ENCODE data around the gene MCEE. TPM values are rescaled to one million over a fixed set of nuclear protein-coding genes. Genes with fewer than 3 reads are reported as not detected.
"Not testable (repeated sequence)": the region's sequence is repeated elsewhere in the genome, so short reads cannot be mapped to it uniquely, and the experiment has no call there.

Gene MCEE
- polyA plus RNA-seq (2013, experiment 1 of 2; ENCODE audit: insufficient read length), result 11.2 TPM
- polyA plus RNA-seq (2013, experiment 2 of 2; ENCODE audit: insufficient read length), result 16.4 TPM

DNA sequence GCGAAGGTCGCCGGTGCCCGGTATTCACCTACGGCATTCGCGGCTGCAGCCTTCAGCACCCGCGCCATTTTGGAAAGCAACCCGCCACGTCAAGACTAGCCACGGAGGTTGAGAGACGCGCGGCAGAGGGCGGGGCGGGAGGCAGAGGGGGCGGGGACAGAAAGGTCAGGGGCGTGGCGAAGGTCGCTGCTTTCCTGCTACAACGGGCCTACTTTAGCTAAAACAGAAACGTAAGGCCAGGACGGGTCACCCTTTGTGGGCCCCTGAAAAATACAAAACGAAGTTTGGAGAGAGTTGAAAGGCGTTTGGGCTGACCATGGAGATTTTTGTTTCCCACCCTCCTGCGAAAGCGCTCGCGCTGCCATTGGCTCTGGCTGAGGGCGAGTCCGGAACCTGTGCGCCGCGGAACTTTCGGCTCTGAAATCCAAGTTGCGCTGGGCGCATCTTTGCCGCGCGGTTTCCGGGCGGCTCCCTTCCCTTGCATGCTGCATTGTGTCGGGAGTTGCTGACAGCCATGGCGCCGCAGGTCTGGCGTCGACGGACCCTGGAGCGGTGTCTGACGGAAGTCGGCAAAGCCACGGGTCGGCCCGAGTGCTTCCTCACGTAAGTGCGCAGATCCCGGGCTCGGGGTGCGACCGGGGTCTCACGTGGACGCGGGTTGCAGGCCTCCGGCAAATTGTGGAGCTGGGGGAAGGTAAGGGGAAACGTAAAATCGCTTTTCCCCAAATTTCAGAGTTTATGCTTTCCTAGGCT, at the start of gene MCEE, which contains the start of gene MPHOSPH10:
Gene MCEE (minus strand): TSS at position 78 of the 753 bp plus-strand sequence. CDS start 10 bp downstream, at position 68.
Gene MPHOSPH10 (plus strand): TSS at position 483 of the 753 bp plus-strand sequence. CDS start 32 bp downstream, at position 515.
- peak; percentile 91 for DNase-seq

DNA sequence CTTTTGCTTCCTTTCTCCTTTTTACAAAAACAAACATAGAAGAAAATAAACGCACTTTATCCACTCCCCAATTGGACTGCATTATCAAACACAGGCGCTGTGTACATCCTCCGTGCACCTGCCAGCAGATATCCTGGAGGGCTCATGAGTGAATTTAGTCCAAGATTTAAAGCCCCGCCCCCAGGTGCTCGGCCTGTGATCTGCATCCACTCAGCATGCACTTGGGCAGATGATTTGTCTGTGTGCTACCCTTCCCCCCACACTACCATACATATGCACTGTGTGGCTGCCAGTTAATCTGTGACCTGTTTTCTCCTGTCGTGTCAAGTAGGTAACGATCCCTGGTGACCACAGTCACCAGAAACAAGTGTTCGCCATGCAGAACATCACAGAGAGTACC, 48.8 kb upstream of the MCEE start:
- not testable (repeated sequence) for DNase-seq

DNA sequence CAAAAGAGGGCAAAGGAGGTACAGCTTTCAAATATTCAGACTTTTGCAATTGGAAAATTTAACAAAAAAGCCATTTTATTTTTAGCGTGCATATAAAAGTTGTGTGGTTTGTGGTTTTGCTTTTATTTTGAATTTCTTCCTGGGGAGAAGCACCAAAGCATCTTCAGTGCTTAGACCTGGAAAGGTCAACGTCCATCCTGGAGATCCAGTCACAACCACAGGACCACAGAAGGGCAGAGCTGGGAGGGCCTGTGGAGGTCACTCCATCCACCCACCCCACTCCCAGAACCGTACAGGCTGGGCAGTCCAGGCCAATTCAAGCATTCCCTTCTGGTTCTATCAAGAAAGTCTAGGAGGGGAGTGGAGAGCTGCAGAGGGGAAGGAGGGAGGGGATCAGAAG, 44.2 kb upstream of the MCEE start:
- no peak for DNase-seq

DNA sequence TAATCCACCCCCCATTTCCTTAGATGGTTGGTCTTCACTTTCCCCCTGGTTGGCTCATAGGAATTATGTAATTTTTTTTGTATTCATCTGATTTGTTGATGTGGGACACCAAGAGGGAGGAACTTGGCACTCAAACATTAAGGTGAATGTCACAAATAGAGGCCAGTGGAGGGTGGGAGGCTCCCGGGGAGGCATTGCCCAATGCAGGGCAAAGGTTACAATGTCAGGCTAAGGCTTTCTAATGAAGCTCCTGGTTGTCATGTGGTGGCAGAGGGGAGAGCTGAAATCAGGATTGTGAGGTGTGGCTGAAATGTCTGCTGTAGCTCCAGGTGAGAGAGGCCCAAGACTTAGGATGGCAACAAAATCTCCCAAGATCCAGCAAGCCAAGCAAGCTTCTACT, 43.1 kb upstream of the MCEE start:
- no peak for DNase-seq

DNA sequence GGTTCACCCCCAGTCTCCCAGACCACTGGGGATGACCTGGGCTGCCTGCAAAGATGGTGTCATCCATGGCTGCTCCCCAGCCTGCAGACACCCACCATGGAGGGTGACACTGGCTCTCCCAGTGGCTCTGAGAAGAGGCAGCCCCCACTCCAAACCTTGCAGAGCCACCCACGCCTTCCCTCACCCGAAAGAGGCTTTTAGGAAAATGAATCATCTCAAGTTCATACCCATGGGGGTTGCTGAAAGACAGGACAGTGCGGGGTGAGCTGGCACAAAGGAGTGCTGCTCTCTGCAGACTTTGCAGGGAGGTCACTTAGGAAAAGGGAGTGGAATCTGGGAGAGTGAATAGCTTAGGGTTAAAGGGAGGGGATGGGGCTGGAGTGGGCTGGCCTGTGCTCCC, 36.8 kb upstream of the MCEE start:
- no peak for DNase-seq

DNA sequence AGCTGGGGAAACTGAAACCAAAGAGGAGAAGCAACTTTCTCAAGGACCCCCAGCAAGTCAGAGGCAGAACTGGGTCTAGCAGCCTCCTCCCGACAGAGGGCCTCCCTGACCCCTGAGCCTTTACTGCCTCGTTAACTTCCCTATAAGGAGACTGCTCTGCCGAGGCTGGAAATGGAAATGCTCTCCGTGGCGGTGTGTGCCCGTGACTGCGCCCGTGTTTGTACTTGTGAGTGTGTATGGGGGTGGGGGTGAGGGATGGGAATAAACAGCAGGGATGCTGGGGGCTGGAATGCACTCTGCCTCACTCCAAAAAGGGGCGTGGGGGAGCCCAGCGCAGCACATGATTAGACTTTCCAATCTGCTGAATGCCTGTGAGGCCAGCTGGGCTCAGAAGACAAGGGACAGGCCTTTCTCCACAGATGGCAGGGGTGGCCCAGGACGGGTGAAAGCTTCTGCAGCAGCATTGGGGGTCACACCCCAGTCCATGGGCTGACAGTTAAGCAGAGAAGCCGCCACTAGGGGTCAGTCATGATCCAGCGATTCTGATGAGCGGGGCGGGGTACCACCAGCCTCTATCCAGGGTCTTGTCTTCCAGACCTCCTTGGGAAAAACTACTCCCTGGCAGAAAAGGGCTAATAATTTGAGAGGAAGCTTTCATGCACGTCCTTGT, 27.2 kb upstream of the MCEE start:
- peak; percentile 33 for DNase-seq

DNA sequence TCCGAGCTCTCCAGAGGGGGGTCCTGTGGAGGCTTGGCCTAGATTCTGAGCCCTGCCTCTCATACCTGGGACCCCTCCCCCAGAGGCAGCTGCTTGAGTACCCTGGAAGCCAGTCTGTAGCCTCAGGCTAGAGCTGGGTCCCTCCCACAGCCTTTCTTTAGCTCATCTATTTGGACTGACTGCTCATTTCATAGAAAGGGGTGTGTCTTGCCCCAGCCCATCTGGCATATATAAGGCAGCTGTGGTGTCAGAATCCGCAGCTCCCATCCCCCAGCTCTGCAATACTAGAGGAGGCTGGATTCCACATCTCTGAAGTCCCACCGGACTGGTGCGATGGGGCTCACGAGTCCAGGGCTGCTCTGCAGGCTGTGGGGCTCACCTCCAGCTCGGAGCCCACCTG, 26.5 kb upstream of the MCEE start:
- DNase-seq, result peak; percentile 37

DNA sequence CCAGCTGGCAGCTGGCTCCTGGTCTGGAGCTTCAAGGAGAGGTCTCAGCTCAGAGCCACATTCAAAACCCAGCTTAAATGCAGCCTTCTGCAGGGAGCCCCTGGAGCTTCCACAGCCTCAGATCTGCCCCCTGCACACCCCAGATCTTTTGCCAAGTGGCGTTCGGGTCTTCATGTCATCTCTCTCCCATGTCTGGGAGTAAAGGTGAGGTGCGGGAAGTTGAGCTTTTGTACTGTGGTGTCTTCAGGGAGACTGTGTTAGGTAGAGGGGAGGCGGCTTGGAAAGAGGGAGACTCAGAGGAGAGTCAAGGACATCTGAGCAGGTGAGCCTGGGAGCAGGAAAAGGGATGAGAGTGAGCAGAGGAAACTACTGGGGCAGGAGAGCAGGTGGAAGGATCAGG, 25.8 kb upstream of the MCEE start:
- DNase-seq, result no peak

DNA sequence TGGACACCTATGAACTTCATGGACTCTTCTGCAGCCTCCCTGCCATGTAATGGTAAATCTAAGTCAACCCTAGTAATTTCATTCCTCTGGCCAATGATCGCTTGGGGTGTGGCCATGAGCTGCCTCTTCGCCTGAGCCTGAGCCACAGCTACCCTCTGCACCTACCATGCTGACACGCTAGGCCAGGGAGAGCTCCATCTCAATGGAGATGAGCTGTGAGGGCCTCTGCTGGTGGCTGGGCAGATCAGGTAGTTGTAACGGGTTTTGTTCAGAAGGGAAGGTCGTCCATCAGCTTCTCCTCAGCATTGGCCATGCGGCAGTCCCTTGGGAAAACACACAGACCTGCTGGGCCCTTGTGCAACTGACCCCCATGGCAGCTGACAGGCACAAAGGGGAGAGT, 24.8 kb upstream of the MCEE start:
- DNase-seq, result no peak

DNA sequence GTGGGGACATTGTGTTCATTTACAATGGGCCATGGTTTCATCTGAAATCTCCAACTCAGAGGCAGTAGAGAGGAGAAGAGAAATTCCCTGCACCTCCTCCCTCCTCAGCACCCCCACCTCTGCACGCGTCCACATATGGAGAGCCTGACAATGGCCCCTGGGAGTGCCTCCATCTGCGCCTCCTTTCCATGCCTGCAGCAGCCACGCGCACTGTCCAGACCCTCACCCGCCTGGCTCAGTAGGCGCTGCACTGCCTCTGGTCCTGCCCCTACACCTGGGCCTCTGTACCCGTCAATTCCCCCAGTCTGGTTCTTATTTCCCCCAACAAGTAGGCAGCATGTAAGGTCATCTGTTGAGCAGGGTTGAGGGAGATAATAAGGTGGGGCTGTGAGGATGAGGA, 24.2 kb upstream of the MCEE start:
- DNase-seq, result no peak

DNA sequence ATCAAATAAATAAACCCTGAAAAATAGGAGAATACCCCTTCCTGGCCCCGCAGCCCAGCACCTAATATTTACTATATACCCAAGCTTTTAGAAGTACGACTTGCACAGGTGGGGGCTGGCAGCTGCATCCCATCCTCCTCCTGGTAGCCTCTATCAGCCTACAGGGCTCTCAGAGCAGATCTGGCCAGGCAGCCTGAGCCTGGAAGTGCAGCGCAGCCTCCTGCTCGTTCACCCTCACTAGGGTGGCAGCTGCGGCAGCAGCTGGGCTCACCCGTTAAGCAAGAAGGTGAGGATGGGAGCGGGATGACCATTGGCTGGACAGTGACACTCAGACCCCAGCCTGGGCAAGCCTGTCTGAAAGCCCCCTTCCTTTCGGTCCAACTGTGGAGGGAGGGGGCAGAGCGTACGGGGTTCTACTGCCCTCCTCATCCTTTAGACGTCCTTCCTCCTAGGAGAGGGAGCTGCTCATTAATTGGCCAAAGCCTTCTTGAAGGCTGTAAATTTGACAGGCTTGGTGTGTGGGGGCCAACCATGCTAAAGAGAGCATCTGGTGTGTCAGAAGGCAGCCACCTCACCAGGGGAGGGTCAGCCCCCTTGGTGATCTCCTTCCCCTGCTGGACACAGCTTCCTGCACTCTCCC, 23.7 kb upstream of the MCEE start:
- no peak for DNase-seq

DNA sequence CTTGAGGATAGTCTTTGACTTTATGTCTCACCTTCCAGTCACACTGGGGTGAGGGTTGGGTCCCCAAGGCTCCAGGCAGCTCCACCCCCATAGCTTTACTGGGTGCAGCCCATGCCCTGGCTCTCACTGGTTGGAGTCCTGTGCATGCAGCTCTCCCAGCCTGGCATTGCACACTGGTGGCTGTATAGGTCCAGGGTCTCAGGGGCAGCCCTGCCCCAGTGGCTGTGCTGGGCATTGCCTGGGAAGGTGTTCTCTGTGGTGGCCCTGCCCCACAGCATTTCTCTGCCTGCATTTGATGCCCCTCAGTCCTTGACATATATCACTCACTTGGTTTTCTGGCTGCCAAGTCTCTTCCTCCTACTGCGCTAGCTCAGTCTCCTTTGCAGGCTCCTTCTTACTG, 21.6 kb upstream of the MCEE start:
- DNase-seq, result no peak

DNA sequence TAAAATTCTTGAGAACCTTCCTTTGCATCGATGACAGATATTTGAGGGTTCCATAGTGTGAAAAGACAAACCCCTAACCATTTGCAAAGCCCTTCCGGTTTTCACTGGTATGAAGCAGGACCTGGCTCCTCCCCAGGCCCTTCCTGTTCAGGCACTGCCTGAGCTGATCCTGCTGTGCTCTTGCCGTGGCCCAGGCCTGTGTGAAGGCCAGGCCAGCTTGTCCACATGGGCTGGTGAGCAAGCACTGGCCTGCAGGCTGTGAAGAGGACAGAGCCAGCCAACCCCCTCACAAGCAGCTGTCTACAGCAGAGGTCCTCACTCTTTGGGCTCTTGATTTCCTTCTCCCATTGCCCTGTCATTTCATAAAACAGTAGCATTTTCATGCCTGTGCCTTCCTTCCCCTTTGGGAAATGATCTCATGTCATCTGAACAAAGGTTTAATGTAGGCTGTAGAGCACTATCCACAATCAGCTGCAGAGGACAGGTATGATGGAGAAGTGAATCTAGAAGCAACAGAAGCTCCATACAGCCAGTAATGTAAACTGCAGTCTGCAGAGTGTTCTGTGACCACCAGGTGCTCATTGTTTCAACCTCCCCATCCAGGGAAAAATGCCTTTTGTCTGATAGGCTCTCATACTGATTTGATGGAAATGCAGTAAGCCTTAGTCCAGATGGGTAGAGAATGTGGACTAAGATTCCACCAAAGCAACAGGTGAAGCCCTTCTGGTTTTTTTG, 20.2 kb upstream of the MCEE start:
- DNase-seq, result no peak

DNA sequence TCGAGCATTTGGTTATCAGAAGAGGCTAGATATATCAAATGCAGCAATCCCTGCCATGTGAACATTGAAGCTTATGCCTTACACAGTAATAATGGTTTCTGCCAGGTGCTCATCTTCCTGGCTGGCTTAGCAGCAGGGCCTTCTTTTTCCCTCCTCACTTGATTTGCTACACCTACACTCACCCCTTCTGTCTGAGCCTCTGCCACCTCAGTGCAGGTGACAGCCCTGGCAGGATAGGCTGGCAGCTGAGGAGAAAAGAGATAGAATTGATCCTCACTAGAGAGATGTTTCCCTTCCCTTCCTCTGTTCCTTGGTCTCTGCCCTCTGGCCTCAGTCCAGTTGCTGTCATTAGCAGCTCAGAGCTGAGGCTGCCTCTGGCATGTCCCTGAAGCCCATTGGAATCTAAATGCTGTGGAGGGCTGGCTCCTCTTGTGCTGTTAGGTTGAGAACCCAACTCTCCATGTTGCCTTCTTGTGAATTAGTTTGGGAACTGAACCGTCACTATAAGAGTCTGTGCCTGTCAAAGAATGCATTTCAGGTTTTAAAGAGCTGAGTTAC, 18.6 kb upstream of the MCEE start:
- no peak for DNase-seq

DNA sequence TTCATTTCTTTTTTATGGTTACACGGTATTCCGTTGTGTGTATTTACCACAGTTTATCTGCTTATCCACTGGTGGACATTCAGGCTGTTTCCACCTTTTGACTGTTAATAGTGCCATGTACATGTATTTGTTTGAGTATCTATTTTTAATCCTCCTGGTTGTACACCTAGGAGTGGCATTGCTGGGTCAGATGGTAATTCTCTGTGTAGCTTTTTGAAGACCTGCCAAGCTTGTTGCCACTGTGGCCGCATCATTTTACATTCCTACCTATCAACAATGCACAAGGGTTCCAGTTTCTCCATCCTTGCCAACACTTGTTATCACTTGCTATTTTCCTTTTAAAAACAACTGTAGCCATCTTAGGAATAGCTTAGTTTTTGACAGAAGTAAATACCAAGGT, 13.8 kb upstream of the MCEE start:
- DNase-seq, result no peak

DNA sequence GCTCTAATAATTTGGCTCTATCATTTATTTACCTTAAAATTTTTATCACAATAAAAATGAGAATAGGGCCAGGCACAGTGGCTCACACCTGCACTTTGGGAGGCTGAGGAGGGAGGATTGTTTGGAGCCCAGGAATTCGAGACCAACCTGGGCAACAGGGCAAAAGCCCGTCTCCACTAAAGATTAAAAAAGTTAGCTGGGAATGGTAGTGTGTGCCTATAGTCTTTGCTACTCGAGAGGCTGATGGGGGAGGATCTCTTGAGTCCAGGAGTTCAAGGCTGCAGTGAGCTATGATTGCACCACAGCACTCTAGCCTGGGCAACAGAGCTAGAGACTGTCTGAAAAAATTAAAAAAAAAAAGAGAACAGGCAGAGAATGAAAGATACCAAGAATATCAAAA, 6.1 kb upstream of the MCEE start:
- DNase-seq, result no peak

DNA sequence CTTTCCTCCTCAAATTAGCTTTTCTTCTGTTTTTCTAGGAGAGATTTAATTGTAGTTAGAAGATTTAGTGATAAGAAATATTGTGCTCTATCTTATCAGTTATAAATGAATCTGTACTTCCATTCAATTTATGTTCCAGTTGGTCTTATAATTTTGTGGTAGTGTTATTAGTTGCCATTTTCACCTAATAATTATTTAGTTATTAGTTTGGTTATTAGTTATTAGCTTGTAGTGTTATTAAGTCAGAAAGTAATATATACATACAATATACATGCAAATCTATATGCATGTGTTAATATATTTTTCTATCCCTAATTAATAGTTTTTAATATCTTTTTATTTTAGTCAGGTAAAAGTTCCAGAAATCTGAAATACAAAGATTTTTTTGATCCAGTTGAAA, 3.6 kb upstream of the MCEE start:
- no peak for DNase-seq

DNA sequence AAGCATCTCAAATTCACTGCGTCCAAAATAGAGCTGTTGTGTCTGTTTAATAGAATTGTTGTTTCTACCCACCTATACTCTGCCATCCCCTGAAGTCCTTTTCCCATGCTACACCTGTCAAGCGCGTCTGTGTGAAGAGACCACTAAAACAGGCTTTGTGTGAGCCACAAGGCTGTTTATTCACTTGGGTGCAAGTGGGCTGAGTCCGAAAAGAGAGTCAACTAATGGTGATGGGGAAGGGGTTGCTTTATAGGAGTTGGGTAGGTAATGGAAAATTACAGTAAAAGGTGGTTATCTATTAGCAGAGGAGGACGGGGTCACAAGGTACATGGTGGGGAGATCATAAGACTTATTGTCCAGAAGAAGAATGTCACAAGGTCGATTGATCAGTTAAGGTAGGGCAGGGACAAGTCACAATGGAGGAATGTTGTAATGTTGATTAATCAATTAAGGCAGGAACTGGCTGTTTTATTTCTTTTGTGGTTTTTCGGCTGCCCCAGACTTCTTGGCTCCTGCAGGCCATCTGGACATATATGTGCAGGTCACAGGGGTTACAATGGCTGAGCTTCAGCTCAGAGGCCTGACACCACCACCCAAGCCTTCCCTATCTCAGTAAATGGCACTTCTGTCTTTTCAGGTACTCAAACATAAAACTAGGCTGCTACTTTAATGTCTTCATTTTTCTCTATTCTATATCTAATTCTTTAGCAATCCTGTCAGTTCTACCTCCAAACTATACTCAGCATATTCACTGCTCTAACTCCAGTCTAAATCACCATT, 1.5 kb upstream of the MCEE start:
- not testable (repeated sequence) for DNase-seq

DNA sequence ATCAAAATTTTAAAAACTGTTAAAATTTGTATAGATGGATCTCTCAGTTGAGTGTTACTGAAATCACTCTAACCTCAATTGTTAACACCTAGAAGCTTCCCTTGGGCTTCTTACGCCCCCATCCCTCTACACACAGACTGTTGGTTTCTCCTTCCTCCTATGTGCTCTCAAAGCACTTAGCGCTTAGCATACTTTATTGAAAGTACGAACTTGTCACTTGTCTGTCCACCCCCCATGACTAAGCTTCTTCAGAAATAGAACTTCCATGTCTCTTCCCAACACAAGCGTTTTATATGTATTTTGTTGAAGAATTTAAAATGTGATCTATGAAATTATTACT, 846 bp upstream of the MCEE start:
- DNase-seq, result peak; percentile 11

DNA sequence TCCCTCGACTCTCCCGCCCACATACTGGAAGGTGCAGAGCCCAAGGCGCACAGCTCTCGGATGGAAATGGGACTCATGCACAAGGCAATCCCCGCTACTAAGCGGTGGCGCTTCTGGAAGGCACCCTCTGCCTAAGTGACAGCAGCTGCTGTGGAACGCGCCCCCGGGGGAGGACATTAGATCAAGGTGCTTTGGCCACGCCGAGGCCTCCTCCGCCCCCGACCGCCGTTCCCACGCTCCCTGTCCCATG, 202 bp downstream of the MCEE start:
- DNase-seq, result no peak

DNA sequence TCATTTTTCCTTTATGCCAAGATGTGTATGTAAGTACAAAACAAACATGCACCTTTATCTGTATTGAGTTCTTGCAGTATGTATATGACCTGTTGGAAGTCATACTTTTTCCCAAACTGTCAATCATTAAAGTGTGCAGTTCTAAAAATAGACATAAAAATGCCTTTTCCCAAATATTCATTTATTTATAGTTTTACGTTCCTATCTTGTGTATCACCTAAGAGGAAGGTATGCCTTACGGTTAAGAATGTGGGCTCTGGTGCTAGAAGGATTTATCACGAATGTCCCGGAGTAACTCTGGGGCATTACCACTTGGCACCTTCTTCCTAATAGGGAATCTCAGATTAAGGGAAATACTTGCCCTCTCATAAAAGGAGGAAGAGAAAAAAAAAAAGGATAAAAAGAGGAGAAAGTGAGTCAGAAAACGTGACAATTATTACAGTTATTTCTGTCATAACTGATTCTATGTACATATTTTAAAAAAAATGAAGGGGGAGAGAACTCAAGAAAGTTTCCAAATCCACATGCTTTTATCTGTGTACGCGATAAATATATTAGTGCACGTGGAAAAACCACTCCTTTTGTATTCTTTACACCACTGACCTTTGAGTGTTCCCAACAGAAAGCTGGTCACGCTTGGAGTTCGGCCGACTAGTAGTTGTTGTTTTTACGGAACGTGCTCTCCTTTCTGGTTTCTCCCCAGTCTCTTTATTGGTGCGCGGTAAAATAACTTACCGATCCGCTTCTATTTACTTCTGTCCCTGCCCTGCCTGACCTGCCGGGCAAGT, 721 bp downstream of the MCEE start:
- peak; percentile 20 for DNase-seq
